Endothelial cell of umbilical vein (primary cell): ENCODE data around the gene ADAP1. TPM values are rescaled to one million over a fixed set of nuclear protein-coding genes. Genes with fewer than 3 reads are reported as not detected.

ENCODE experiments used
- BruUV-seq: library from RNA; stranded (reverse); fragments of 400-500 nt; replicated peaks from 2 replicates; lab custom pipeline; 2021; lab: Mats Ljungman, UMichigan
- CTCF ChIA-PET: fragments of 300-600, 350-600 bp; sonication (Branson Sonifier 250); formaldehyde crosslinking; loops from one replicate; lab custom pipeline; 2021; ENCODE audit warnings: antibody characterized with exemption, inconsistent platforms; lab: Charles Lee
- POLR2A ChIA-PET: fragments of 300-600, 350-600 bp; sonication (Branson Sonifier 250); formaldehyde crosslinking; loops from one replicate; lab custom pipeline; 2021; ENCODE audit warnings: antibody characterized with exemption, inconsistent platforms; lab: Charles Lee
- DNase-seq: peaks from one replicate; pipeline ENCODE4 v3.0.0-alpha.2; 2011; ENCODE audit warnings: low read depth, low spot score
- FAIRE-seq: peaks from 2 replicates; lab custom pipeline; 2011; peaks lifted over from hg19 to GRCh38; lab: Jason Lieb, UNC
- H2AFZ ChIP-seq: 2 replicates; pipeline ENCODE4 v1.6.0; 2012; ENCODE audit warnings: low read depth, low read length, control low read depth, inconsistent platforms
- H3K27ac ChIP-seq: 2 replicates; pipeline ENCODE4 v1.5.1; 2011; ENCODE audit warnings: low read depth, mild to moderate bottlenecking, control low read depth, low read length, moderate library complexity; ENCODE audit not compliant: insufficient read depth
- H3K27me3 ChIP-seq, 2 experiments: 2 replicates each; pipeline versions ENCODE4 v1.6.0 to v1.6.1; 2011; ENCODE audit warnings: low read length in 2 of 2, mixed read lengths in 1 of 2; ENCODE audit not compliant: control insufficient read depth in 2 of 2, insufficient read depth in 2 of 2
- H3K36me3 ChIP-seq, 2 experiments: 2 replicates in 1 of 2; 3 replicates in 1 of 2; pipeline ENCODE4 v1.5.1; 2011; ENCODE audit warnings: low read length in 2 of 2, mild to moderate bottlenecking in 1 of 2, moderate library complexity in 1 of 2; ENCODE audit not compliant: control insufficient read depth in 2 of 2, insufficient read depth in 2 of 2; ENCODE audit errors: extremely low read depth in 1 of 2
- H3K4me1 ChIP-seq: 3 replicates; pipeline ENCODE4 v1.5.1; 2011; ENCODE audit warnings: mild to moderate bottlenecking, low read length; ENCODE audit not compliant: control insufficient read depth, insufficient read depth; ENCODE audit errors: extremely low read depth
- H3K4me2 ChIP-seq: 2 replicates; pipeline ENCODE4 v1.6.1; 2011; ENCODE audit warnings: low read length, control low read depth, mixed read lengths; ENCODE audit not compliant: insufficient read depth
- H3K4me3 ChIP-seq, 3 experiments: fragments of 200-600 bp in 1 of 3; sonication (generic), shearing (Covaris generic) in 1 of 3; replicated peaks in 1 of 3; 2 replicates each; pipeline ENCODE4 v1.5.1; 2011 to 2016; ENCODE audit warnings: control low read depth in 3 of 3, low read length in 3 of 3, mild to moderate bottlenecking in 2 of 3, inconsistent platforms in 1 of 3, low read depth in 1 of 3, moderate library complexity in 1 of 3; ENCODE audit not compliant: insufficient read depth in 1 of 3
- H3K79me2 ChIP-seq: 2 replicates; pipeline ENCODE4 v1.6.0; 2012; ENCODE audit warnings: low read length, inconsistent platforms; ENCODE audit not compliant: control insufficient read depth, insufficient read depth
- H3K9ac ChIP-seq: replicated peaks from 2 replicates; pipeline ENCODE3; 2011; ENCODE audit warnings: low read length, control low read depth; ENCODE audit not compliant: insufficient read depth; ENCODE audit errors: extremely low read depth
- H3K9me1 ChIP-seq: replicated peaks from 3 replicates; pipeline ENCODE4 v1.6.0; 2011; ENCODE audit warnings: mild to moderate bottlenecking, low read length; ENCODE audit not compliant: control insufficient read depth, insufficient read depth; ENCODE audit errors: extremely low read depth
- H3K9me3 ChIP-seq: replicated peaks from 2 replicates; pipeline ENCODE4 v1.5.1; 2012; ENCODE audit warnings: low read length, inconsistent platforms; ENCODE audit not compliant: control insufficient read depth, insufficient read depth
- H4K20me1 ChIP-seq: replicated peaks from 2 replicates; pipeline ENCODE3; 2011; ENCODE audit warnings: mild to moderate bottlenecking, low read length; ENCODE audit not compliant: control insufficient read depth, insufficient read depth; ENCODE audit errors: extremely low read depth
- EZH2 ChIP-seq: IDR thresholded peaks from 2 replicates; pipeline ENCODE4 v1.6.1; 2012; ENCODE audit warnings: borderline replicate concordance, low read depth, mild to moderate bottlenecking, moderate library complexity, low read length, inconsistent platforms; ENCODE audit not compliant: severe bottlenecking
- POLR2AphosphoS5 ChIP-seq: IDR thresholded peaks from 2 replicates; pipeline ENCODE4 v1.6.1; 2012; ENCODE audit warnings: low read depth, mild to moderate bottlenecking, control low read depth, low read length, moderate library complexity; ENCODE audit not compliant: insufficient read depth
- dilution Hi-C: fragments of 300-500 bp; cut with MboI; formaldehyde crosslinking; loops from one replicate; pipeline ENCODE4 v1.15.0; 2019; ENCODE audit warnings: low sequenced_read_pairs; ENCODE audit not compliant: extremely low pct_ligation_motif_present
- intact Hi-C: fragments of 100-400 bp; cut with micrococcal nuclease; formaldehyde crosslinking; loops from one replicate; pipeline ENCODE4 v1.10.0; 2022
- polyA plus RNA-seq, 4 experiments: library from polyadenylated mRNA; depleted of rRNA in 3 of 4; stranded (reverse) in 3 of 4; unstranded in 1 of 4; fragments of >200 nt; gene quantifications; 2 replicates each; pipeline versions ENCODE4 v1.2.1 to v1.2.3, GENCODE V29; 2011 to 2012; ENCODE audit warnings: missing spikeins in 1 of 4
- total RNA-seq: library from RNA; stranded (reverse); gene quantifications from 2 replicates; pipeline ENCODE4 v1.2.3, GENCODE V29; 2021
- TF ChIP-seq, protein P1 (sequence below), 2 donors: IDR thresholded peaks; 1 replicate in 1 of 2; 2 replicates in 1 of 2; pipeline ENCODE4 v1.5.1; 2011; ENCODE audit warnings: low read length in 2 of 2, mild to moderate bottlenecking in 2 of 2, moderate library complexity in 2 of 2, control low read depth in 1 of 2, inconsistent platforms in 1 of 2, low read depth in 1 of 2; ENCODE audit not compliant: insufficient read depth in 1 of 2; ENCODE audit errors: extremely low read depth in 1 of 2
- TF ChIP-seq, protein P2 (sequence below): IDR thresholded peaks from 2 replicates; pipeline ENCODE4 v1.6.1; 2011; ENCODE audit not compliant: insufficient read depth, insufficient read length

ADAP1 gene
- total and polyA plus RNA-seq, 2 donors (not counting 3 experiments of a cell fraction or from before 2014, with no cell fraction given), result 0.49 to 0.58 TPM

DNA sequence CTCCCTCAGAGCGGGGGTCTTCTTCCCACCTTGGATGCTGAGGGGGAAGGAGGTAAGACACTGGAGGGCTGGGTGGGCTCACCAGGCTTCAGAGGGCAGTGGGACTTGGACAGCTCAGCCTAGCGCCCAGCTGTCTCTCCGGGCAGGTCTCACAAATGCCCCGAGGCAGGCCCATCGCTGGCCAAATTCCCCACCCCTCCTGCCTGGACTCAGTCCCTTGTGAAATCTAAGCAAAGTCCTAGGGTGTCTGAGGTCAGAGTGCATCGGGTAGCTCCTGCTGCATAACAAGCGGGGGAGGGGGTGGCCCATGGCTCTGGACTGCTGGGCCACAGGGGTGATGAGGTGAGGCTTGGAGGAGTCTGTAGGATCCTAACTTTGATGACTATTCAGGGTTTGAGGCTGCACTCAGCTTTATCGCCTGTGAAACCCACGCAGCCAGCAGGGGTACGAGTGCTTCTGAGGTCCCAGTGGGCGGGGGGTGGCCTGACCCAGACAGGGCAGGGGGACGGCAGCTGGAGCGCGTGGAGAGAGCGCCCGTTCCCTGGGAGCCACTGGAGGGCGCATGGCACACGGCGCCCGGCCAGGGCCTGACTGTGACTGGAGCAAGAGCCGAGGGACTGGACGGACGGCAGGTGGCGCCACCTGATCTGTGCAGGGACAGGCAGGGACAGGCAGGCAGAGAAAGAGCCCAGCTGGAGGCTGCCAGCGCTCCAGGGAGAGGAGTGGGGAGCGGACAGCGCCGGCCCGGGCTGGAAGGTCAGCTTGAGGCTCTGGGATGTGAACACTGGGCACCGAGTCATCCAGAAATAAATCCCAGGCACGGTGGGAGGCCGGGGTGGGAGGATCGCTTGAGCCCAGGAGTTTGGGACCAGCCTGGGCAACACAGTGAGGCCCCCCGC lies 38.5 kb upstream of the ADAP1 start:
- intact Hi-C loops (loop anchor here (1.0 to 2.0 kb wide), 7 partner anchors 36 to 183 kb away; partner anchors contain the start of gene GPR146), dilution Hi-C loops (no loop called here)
- DNase-seq (peak; percentile 92), FAIRE-seq (peak; percentile 96)
- no peak overlapping the region for H2AFZ ChIP-seq
- TF ChIP-seq, protein P1, sequence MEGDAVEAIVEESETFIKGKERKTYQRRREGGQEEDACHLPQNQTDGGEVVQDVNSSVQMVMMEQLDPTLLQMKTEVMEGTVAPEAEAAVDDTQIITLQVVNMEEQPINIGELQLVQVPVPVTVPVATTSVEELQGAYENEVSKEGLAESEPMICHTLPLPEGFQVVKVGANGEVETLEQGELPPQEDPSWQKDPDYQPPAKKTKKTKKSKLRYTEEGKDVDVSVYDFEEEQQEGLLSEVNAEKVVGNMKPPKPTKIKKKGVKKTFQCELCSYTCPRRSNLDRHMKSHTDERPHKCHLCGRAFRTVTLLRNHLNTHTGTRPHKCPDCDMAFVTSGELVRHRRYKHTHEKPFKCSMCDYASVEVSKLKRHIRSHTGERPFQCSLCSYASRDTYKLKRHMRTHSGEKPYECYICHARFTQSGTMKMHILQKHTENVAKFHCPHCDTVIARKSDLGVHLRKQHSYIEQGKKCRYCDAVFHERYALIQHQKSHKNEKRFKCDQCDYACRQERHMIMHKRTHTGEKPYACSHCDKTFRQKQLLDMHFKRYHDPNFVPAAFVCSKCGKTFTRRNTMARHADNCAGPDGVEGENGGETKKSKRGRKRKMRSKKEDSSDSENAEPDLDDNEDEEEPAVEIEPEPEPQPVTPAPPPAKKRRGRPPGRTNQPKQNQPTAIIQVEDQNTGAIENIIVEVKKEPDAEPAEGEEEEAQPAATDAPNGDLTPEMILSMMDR (IDR thresholded peaks at IDR 0.05; ENCODE audit: extremely low read depth in 1 of 2, insufficient read depth in 1 of 2, low read depth in 1 of 2, low read length in 2 of 2), result peak; percentile 100
- TF ChIP-seq, protein P2, sequence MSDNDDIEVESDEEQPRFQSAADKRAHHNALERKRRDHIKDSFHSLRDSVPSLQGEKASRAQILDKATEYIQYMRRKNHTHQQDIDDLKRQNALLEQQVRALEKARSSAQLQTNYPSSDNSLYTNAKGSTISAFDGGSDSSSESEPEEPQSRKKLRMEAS, result peak; percentile 26
- TF ChIP-seq EZH2 (no peak), POLR2AphosphoS5 (peak; percentile 85)
- H3K27me3 ChIP-seq, result no peaks in the 10 kb centered on the region
- no peak overlapping the region for H3K9ac ChIP-seq
- ChIA-PET CTCF (interaction anchor here (0.6 to 10.0 kb wide), 45 partner anchors 10 to 671 kb away, joined by 3 to 459 read pairs (median 6); partner anchors contain the start of genes COX19, CYP2W1, GPR146 and ZFAND2A), POLR2A (interaction anchor here (1.0 kb wide), 1 partner anchor 72 kb away, joined by 3 read pairs; no protein-coding TSS in a partner anchor)
- peaks cover 2% of the 10 kb centered on the region for H3K4me1 ChIP-seq
- H3K79me2 ChIP-seq, result no peaks in the 10 kb centered on the region
- no peaks in the 10 kb centered on the region for H3K9me1 ChIP-seq
- H3K36me3 ChIP-seq, result peaks cover 0 to 4% of the 10 kb centered on the region in 2 experiments
- H4K20me1 ChIP-seq, result no peaks in the 10 kb centered on the region
- no peak overlapping the region for H3K27ac ChIP-seq
- H3K4me3 ChIP-seq, result no peak overlapping the region
- BruUV-seq, result no TSS peak
- no peak overlapping the region for H3K4me2 ChIP-seq
- H3K9me3 ChIP-seq, result no peaks in the 10 kb centered on the region
